Esophagus squamous epithelium (tissue), 4 donors: ENCODE data around the gene AK3.

Experiments
- POLR2A ChIP-seq, 4 donors: fragments of 450-650 bp; IDR thresholded peaks; one replicate each; pipeline ENCODE4 v1.6.1; 2017; ENCODE audit warnings: antibody characterized with exemption in 4 of 4, mild to moderate bottlenecking in 4 of 4, moderate library complexity in 3 of 4
- TF ChIP-seq, protein P1 (sequence below), 6 experiments: fragments of 450-650 bp in 4 of 6; fragments of 200-600 bp in 2 of 6; sonication (generic) in 2 of 6; IDR thresholded peaks; one replicate each; pipeline ENCODE4 v1.5.1; 2016 to 2019; ENCODE audit warnings: antibody characterized with exemption in 6 of 6, mild to moderate bottlenecking in 4 of 6, moderate library complexity in 4 of 6

DNA sequence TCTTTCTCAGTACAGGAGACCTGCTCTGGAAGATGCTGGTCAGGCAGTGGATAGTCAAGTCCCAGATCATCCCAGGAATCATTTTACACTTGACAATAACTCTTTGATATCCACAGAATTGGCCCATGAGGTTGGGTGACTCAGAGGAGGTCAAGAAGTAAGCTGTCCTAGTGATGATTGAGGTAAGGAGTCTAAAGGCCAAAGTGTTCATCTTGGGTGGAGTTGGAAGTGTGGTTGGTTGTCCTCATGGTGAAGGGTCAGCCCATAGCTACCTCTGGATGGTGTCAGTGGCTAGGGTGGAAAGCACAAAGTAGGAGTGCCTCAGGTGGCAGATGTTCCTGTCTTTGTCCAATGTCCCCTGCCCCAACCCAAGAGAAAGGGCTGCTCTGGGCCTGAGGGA lies 27.7 kb upstream of the AK3 start:
- TF ChIP-seq, protein P1, sequence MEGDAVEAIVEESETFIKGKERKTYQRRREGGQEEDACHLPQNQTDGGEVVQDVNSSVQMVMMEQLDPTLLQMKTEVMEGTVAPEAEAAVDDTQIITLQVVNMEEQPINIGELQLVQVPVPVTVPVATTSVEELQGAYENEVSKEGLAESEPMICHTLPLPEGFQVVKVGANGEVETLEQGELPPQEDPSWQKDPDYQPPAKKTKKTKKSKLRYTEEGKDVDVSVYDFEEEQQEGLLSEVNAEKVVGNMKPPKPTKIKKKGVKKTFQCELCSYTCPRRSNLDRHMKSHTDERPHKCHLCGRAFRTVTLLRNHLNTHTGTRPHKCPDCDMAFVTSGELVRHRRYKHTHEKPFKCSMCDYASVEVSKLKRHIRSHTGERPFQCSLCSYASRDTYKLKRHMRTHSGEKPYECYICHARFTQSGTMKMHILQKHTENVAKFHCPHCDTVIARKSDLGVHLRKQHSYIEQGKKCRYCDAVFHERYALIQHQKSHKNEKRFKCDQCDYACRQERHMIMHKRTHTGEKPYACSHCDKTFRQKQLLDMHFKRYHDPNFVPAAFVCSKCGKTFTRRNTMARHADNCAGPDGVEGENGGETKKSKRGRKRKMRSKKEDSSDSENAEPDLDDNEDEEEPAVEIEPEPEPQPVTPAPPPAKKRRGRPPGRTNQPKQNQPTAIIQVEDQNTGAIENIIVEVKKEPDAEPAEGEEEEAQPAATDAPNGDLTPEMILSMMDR (IDR thresholded peaks at IDR 0.05): no peak
- no peak for TF ChIP-seq POLR2A (IDR thresholded peaks at IDR 0.05)
